ENCODE results near the gene XRCC5. TPM values are rescaled to one million over a fixed set of nuclear protein-coding genes. Genes with fewer than 3 reads are reported as not detected.
A peak's percentile ranks its signal among the peaks of the same experiment; 100 is the strongest.
"Not testable (repeated sequence)": the region's sequence is repeated elsewhere in the genome, so short reads cannot be mapped to it uniquely, and the experiment has no call there.

The XRCC5 gene
- total RNA-seq, 1 donor from 2014 or later = 430 TPM

DNA sequence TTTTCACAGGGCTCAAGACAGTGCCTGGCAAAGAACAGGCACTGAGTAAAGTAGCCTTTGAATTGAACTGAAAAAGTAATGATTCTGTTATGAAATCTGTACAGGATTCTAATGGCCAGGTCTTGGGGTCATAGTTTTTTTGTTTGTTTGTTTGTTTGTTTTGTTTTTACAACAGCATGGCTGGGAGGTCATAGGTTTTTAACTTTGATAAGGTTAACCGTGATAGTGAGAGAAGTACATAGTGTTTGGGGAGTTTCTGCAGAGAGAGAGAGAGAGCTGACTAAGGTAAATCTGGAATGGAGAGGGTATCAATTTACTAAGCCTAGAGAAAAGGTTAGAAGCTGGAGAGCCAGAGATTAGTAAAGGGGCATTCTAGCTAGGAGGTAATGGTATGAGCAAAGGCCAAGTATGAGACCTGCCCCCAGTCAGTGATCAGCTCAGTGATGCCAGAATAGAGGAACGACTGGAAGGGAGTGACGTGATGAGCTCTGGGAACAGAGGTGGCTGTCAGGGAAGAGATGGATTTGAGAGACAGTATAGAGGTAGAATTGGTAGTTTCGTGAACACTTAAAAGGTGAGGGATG, 25.9 kb downstream of the XRCC5 start:
- H3K4me3 Mint-ChIP-seq = no peak overlapping the region
- intact Hi-C loops (cut with micrococcal nuclease) = no loop called here

DNA sequence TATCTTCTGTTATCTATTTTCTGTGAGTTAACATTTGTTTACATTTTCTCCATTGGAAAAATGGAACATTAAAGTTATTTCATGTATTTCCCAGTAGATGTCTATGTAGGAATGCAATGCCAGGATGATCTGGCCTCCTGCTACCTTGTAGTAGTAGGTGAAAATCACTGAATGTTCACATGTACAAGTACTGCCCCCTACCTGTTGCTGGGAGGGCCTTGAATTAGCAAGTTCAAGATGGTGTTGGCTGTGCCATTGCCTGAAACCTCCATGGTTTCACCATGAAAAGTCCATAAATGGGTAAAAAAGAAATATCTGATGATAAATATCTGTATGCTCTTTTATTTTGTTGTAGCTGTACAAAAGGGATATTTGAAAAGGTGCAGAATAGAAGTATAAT, 30.7 kb downstream of the XRCC5 start:
- Mint-ChIP-seq H3K9me3 (no peaks in the 10 kb centered on the region), H3K4me1 (ENCODE audit: low read depth) (peaks cover 49% of the 10 kb centered on the region), H3K27ac (peak overlapping the region; percentile 31), H3K4me3 (no peak overlapping the region), H3K27me3 (ENCODE audit: insufficient read depth) (no peaks in the 10 kb centered on the region), H3K36me3 (ENCODE audit: low read depth) (peaks cover 65% of the 10 kb centered on the region)
- intact Hi-C loops (cut with micrococcal nuclease) = loop anchor here (1.0 to 5.0 kb wide), 3 partner anchors 30 to 106 kb away; no protein-coding TSS in a partner anchor
- DNase-seq (ENCODE audit: low spot score) = no peak

More for the DNA sequence above, 25.9 kb downstream of the XRCC5 start:
- Mint-ChIP-seq H3K36me3 (ENCODE audit: low read depth) (peaks cover 80% of the 10 kb centered on the region), H3K27me3 (ENCODE audit: insufficient read depth) (no peaks in the 10 kb centered on the region), H3K27ac (peak overlapping the region; percentile 83), H3K9me3 (no peaks in the 10 kb centered on the region), H3K4me1 (ENCODE audit: low read depth) (peaks cover 66% of the 10 kb centered on the region)
- no peak for DNase-seq (ENCODE audit: low spot score)

DNA sequence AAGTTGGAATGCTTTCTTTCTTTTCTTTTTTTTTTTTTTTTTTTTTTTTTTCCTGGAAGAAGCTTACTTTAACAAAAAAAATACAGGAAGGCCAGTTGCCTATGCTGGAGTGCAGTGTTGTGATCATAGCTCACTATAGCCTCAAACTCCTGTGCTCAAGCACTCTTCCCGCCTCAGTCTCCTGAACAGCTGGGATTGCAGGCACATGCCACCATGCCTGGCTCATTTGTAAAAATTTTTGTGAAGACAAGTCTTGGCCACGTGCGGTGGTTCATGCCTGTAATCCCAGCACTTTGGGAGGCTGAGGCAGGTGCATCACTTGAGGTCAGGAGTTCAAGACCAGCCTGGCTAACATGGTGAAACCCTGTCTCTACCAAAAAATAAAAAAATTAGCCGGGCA, 32.4 kb downstream of the XRCC5 start:
- intact Hi-C loops (cut with micrococcal nuclease) = loop anchor here (5.0 kb wide), 1 partner anchor 36 kb away; no protein-coding TSS in a partner anchor
- Mint-ChIP-seq H3K4me1 (ENCODE audit: low read depth) (peaks cover 40% of the 10 kb centered on the region), H3K36me3 (ENCODE audit: low read depth) (peaks cover 53% of the 10 kb centered on the region)
- DNase-seq (ENCODE audit: low spot score); H3K9me3 Mint-ChIP-seq; H3K27ac Mint-ChIP-seq; H3K4me3 Mint-ChIP-seq; H3K27me3 Mint-ChIP-seq (ENCODE audit: insufficient read depth): not testable (repeated sequence)

DNA sequence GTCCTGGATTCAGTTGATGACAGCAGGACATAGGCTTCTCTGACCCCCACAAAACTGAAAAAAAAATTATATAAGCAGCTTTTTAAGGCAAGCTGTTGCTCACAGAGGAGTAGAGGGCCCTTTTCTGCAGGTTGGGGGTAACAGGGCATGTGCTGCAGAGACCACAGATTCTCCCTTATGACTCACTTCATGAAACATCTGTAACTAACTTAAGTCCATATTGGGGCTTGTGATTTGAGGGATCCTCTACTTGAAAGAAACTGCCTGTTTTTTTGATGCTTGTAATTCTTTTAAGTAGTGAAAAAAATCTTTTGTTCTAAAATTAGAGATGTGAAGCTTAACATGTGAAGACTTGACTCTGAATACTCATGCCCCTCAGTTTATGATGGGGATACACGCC, 33.4 kb downstream of the XRCC5 start:
- no peak overlapping the region for H3K4me3 Mint-ChIP-seq
- no peaks in the 10 kb centered on the region for H3K27me3 Mint-ChIP-seq (ENCODE audit: insufficient read depth)
- H3K36me3 Mint-ChIP-seq (ENCODE audit: low read depth) = peaks cover 58% of the 10 kb centered on the region
- H3K27ac Mint-ChIP-seq = no peak overlapping the region
- no peaks in the 10 kb centered on the region for H3K9me3 Mint-ChIP-seq
- intact Hi-C loops (cut with micrococcal nuclease) = loop anchor here (5.0 kb wide), 1 partner anchor 35 kb away; no protein-coding TSS in a partner anchor
- H3K4me1 Mint-ChIP-seq (ENCODE audit: low read depth) = peaks cover 43% of the 10 kb centered on the region
- no peak for DNase-seq (ENCODE audit: low spot score)

- Mint-ChIP-seq H3K4me1 (ENCODE audit: low read depth) (peaks cover 45% of the 10 kb centered on the region), H3K4me3 (no peak overlapping the region), H3K9me3 (no peaks in the 10 kb centered on the region), H3K27me3 (ENCODE audit: insufficient read depth) (no peaks in the 10 kb centered on the region), H3K27ac (no peak overlapping the region), H3K36me3 (ENCODE audit: low read depth) (peaks cover 54% of the 10 kb centered on the region)
- DNase-seq (ENCODE audit: low spot score) = no peak
- intact Hi-C loops (cut with micrococcal nuclease) = loop anchor here (2.0 to 5.0 kb wide), 2 partner anchors 14 to 33 kb away; no protein-coding TSS in a partner anchor
These were observed 35.2 kb downstream of the XRCC5 start for GRCh38 chr2:216144372-216144771.

GRCh38 chr2:216144857-216145256, 35.7 kb downstream of the XRCC5 start:
- Mint-ChIP-seq H3K4me1 (ENCODE audit: low read depth) (peaks cover 46% of the 10 kb centered on the region), H3K27ac (no peak overlapping the region), H3K4me3 (no peak overlapping the region), H3K9me3 (no peaks in the 10 kb centered on the region), H3K27me3 (ENCODE audit: insufficient read depth) (no peaks in the 10 kb centered on the region), H3K36me3 (ENCODE audit: low read depth) (peaks cover 54% of the 10 kb centered on the region)
- intact Hi-C loops (cut with micrococcal nuclease) = loop anchor here (2.0 to 5.0 kb wide), 2 partner anchors 14 to 32 kb away; no protein-coding TSS in a partner anchor
- no peak for DNase-seq (ENCODE audit: low spot score)

DNA sequence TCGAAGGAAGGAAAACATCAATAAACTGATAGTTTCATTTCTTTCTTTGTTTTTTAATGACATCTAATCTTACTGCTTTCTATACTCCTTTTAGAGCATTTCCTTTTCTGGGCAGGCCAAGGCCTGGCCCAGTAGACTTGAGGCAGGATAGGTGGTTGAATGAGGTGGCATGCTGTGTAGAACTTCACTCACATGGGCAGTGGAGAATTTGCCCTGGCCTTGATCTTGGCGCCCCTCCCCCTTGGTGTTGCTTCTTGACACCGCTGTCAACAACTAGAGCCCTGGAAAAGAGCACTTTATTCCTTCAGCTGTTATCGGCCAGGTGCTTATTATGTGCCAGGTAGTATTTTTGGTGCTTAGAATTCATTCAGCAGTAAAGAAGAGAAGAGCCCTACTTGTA, 37.4 kb downstream of the XRCC5 start:
- intact Hi-C loops (cut with micrococcal nuclease) = no loop called here
- H3K9me3 Mint-ChIP-seq = no peaks in the 10 kb centered on the region
- H3K27ac Mint-ChIP-seq = peak overlapping the region; percentile 24
- H3K36me3 Mint-ChIP-seq (ENCODE audit: low read depth) = peaks cover 53% of the 10 kb centered on the region
- H3K4me3 Mint-ChIP-seq = no peak overlapping the region
- DNase-seq (ENCODE audit: low spot score) = no peak
- H3K4me1 Mint-ChIP-seq (ENCODE audit: low read depth) = peaks cover 38% of the 10 kb centered on the region
- H3K27me3 Mint-ChIP-seq (ENCODE audit: insufficient read depth) = no peaks in the 10 kb centered on the region

DNA sequence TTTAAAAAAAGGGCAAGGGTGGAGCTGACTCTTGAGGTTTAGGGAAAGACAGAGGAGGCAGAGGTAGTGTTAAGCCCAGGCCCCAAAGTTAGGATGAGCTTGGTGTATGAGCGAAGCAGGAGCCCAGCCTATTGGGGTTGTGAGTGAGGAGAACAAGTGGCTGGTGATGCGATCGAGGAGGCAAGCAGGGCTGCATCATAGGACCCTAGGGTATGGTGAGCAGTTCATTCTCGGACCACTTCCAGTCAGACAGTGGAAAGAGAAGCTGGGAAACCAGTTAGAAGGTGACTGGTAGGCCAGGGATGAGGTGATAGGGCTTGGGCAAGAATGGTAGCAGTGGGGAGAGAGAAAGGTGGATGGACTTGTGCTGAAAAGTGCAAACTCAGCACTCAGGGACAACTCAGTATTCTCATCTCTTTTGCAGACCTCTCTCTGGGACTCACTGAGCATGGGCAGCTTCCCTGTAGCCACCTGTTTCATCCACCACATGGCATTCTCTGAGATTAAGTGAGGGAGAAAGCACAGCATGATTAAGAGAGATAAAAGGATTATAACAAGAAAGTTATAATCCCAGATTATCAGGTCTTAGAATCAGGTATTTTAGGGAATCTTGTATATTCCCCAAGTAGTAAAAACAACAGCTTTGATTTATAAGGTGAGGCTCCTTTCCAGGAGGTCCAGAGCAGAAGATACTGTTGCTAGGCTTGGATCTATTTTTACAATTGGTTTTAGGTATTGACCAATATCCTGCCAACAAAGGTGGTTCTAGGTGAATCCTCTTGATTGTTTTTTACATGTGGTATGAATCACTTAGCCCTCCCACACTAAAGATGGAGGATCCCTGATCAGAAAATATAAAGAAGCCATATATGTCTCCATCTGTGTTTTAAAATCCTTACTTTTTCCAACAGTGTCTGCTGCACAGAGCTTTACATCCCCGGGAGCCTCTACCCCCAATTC, 38.3 kb downstream of the XRCC5 start:
- Mint-ChIP-seq H3K9me3 (no peaks in the 10 kb centered on the region), H3K36me3 (ENCODE audit: low read depth) (peaks cover 54% of the 10 kb centered on the region), H3K4me1 (ENCODE audit: low read depth) (peaks cover 39% of the 10 kb centered on the region), H3K27ac (peak overlapping the region; percentile 53), H3K4me3 (no peak overlapping the region), H3K27me3 (ENCODE audit: insufficient read depth) (no peaks in the 10 kb centered on the region)
- DNase-seq (ENCODE audit: low spot score) = no peak
- intact Hi-C loops (cut with micrococcal nuclease) = no loop called here

GRCh38 chr2:216148983-216149382, 39.8 kb downstream of the XRCC5 start:
- no peak for DNase-seq (ENCODE audit: low spot score)
- Mint-ChIP-seq H3K27ac (no peak overlapping the region), H3K9me3 (no peaks in the 10 kb centered on the region), H3K4me1 (ENCODE audit: low read depth) (peaks cover 37% of the 10 kb centered on the region), H3K27me3 (ENCODE audit: insufficient read depth) (no peaks in the 10 kb centered on the region), H3K4me3 (no peak overlapping the region), H3K36me3 (ENCODE audit: low read depth) (peaks cover 57% of the 10 kb centered on the region)
- intact Hi-C loops (cut with micrococcal nuclease) = no loop called here

- DNase-seq (ENCODE audit: low spot score) = no peak
- no peaks in the 10 kb centered on the region for H3K27me3 Mint-ChIP-seq (ENCODE audit: insufficient read depth)
- H3K4me3 Mint-ChIP-seq = no peak overlapping the region
- intact Hi-C loops (cut with micrococcal nuclease) = no loop called here
- H3K9me3 Mint-ChIP-seq = no peaks in the 10 kb centered on the region
- H3K4me1 Mint-ChIP-seq (ENCODE audit: low read depth) = peaks cover 37% of the 10 kb centered on the region
- no peak overlapping the region for H3K27ac Mint-ChIP-seq
- peaks cover 61% of the 10 kb centered on the region for H3K36me3 Mint-ChIP-seq (ENCODE audit: low read depth)
These were observed 40.6 kb downstream of the XRCC5 start for GRCh38 chr2:216149741-216150140.

DNA sequence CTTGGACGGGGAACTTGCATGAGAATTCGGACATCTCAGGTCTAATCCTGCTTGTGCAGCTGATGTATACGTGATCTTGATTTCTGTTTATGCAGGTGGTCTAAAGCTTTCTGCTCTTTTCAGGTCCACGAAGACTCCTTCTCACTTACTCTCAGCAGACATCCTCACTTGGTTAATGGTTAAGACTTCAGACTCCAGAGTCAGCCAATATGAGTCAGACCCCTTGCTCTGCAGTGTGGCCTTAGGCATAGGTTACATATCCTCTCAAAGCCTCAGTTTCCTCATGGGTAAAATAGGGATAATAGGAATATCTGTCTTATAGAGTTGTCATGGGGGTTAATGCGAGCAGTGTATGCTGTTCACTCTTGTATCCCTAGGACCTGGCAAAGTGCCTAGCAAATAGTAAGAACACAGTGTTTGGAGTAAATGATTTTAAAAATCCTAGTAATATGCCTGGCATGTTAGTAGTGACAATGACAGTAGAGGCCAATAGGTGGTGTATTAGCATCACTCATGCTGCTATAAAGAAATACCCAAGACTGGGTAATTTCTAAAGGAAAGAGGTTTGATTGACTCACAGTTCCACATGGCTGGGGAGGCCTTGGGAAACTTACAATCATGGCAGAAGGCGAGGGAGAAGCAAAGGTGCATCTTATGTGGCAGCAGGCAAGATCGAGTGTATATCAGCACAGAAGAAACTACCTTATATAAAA, 42.3 kb downstream of the XRCC5 start:
- no peaks in the 10 kb centered on the region for H3K27me3 Mint-ChIP-seq (ENCODE audit: insufficient read depth)
- peak overlapping the region; percentile 18 for H3K27ac Mint-ChIP-seq
- peaks cover 49% of the 10 kb centered on the region for H3K4me1 Mint-ChIP-seq (ENCODE audit: low read depth)
- H3K36me3 Mint-ChIP-seq (ENCODE audit: low read depth) = peaks cover 73% of the 10 kb centered on the region
- intact Hi-C loops (cut with micrococcal nuclease) = loop anchor here (1.0 kb wide), 1 partner anchor 253 kb away; no protein-coding TSS in a partner anchor
- no peak for DNase-seq (ENCODE audit: low spot score)
- H3K4me3 Mint-ChIP-seq = no peak overlapping the region
- no peaks in the 10 kb centered on the region for H3K9me3 Mint-ChIP-seq

GRCh38 chr2:216155954-216156353, 46.8 kb downstream of the XRCC5 start:
- intact Hi-C loops (cut with micrococcal nuclease) = no loop called here
- H3K4me1 Mint-ChIP-seq (ENCODE audit: low read depth) = peaks cover 41% of the 10 kb centered on the region
- no peaks in the 10 kb centered on the region for H3K27me3 Mint-ChIP-seq (ENCODE audit: insufficient read depth)

More at GRCh38 chr2:216155954-216156353, 46.8 kb downstream of the XRCC5 start:
- no peak overlapping the region for H3K4me3 Mint-ChIP-seq
- no peaks in the 10 kb centered on the region for H3K9me3 Mint-ChIP-seq
- peaks cover 65% of the 10 kb centered on the region for H3K36me3 Mint-ChIP-seq (ENCODE audit: low read depth)
- DNase-seq (ENCODE audit: low spot score) = no peak
- H3K27ac Mint-ChIP-seq = no peak overlapping the region

All from activated T-helper 1 cell treated with anti-CD3 and anti-CD28 coated beads, Interleukin-12 subunit alpha, Interleukin-12 subunit beta, Interleukin-2, Interleukin-4 antibody, amounts not matched to agents 30 ng/mL and 10 ng/mL and 1 ng/mL, durations not matched to agents 14 hours and 24 hours and 36 hours (primary cell).